HCT116 (cell line): Measurements from ENCODE around the gene MAP3K21. TPM values are rescaled to one million over a fixed set of nuclear protein-coding genes. Genes with fewer than 3 reads are reported as not detected.

ENCODE experiments used
- ATAC-seq: fragments of 200-7000 bp; cut with Tn5 transposase; 2 replicates; pipeline ENCODE4 v1.9.1; 2020; ENCODE audit warnings: mild to moderate bottlenecking, moderate library complexity
- BruUV-seq: library from RNA; stranded (reverse); fragments of 400-500 nt; replicated peaks from 2 replicates; lab custom pipeline; 2021; lab: Mats Ljungman, UMichigan
- CTCF ChIA-PET: fragments of 300-600 bp; sonication (Branson Sonifier 250); formaldehyde crosslinking; loops from one replicate; lab custom pipeline; 2021; ENCODE audit warnings: antibody characterized with exemption; lab: Charles Lee
- POLR2A ChIA-PET: fragments of 300-600, 350-600 bp; sonication (Branson Sonifier 250); formaldehyde crosslinking; loops from one replicate; lab custom pipeline; 2021; ENCODE audit warnings: antibody characterized with exemption; lab: Charles Lee
- RAD21 ChIA-PET, 2 experiments: fragments of 300-600 bp; sonication (Branson Sonifier 250); formaldehyde crosslinking; loops; one replicate each; lab custom pipeline; 2023; ENCODE audit warnings: low total read pairs in 2 of 2; ENCODE audit not compliant: uncharacterized antibody in 2 of 2, unreplicated experiment in 2 of 2, low non-redundant PET in 1 of 2; lab: Charles Lee
- DNase-seq: peaks from one replicate; pipeline ENCODE4 v3.0.0-alpha.2; 2010; ENCODE audit warnings: low read depth, low spot score
- H2AFZ ChIP-seq: fragments of 200-600 bp; shearing (Covaris generic), sonication (generic); 2 replicates; pipeline ENCODE4 v1.6.1; 2017; ENCODE audit warnings: low read depth, mixed run types, mixed read lengths, antibody characterized with exemption, low read length; ENCODE audit not compliant: poor library complexity, severe bottlenecking
- H3K27ac ChIP-seq: 2 replicates; pipeline ENCODE4 v1.5.1; 2012; ENCODE audit warnings: low read depth, low read length
- H3K27me3 ChIP-seq: fragments of 200-600 bp; sonication (generic); 2 replicates; pipeline ENCODE4 v1.6.1; 2016; ENCODE audit warnings: mixed run types, low read length, mixed read lengths; ENCODE audit not compliant: insufficient read depth
- H3K36me3 ChIP-seq, 2 experiments: fragments of 200-500 bp in 1 of 2; fragments of 200-600 bp in 1 of 2; sonication (Bioruptor generic) in 1 of 2; sonication (generic) in 1 of 2; 2 replicates each; pipeline versions ENCODE4 v1.5.1 to v1.6.1; 2014 to 2016; ENCODE audit warnings: low read length in 2 of 2, inconsistent platforms in 1 of 2, mixed read lengths in 1 of 2, mixed run types in 1 of 2; ENCODE audit not compliant: insufficient read depth in 2 of 2, control insufficient read depth in 1 of 2
- H3K4me1 ChIP-seq, 2 experiments: fragments of 200-600 bp in 1 of 2; sonication (generic) in 1 of 2; 2 replicates each; pipeline versions ENCODE4 v1.5.1 to v1.6.1; 2012 to 2017; ENCODE audit warnings: low read length in 2 of 2, inconsistent platforms in 1 of 2, mild to moderate bottlenecking in 1 of 2, mixed read lengths in 1 of 2, mixed run types in 1 of 2, moderate library complexity in 1 of 2; ENCODE audit not compliant: insufficient read depth in 2 of 2, control insufficient read depth in 1 of 2
- H3K4me2 ChIP-seq: fragments of 200-600 bp; sonication (generic); 2 replicates; pipeline ENCODE4 v1.6.1; 2017; ENCODE audit warnings: mixed run types, low read length, mixed read lengths
- H3K4me3 ChIP-seq, 2 experiments: fragments of 200-600 bp in 1 of 2; sonication (generic) in 1 of 2; replicated peaks in 1 of 2; 2 replicates each; pipeline ENCODE4 v1.5.1; 2011 to 2016; ENCODE audit warnings: low read length in 2 of 2, control low read depth in 1 of 2, low read depth in 1 of 2, mild to moderate bottlenecking in 1 of 2, mixed read lengths in 1 of 2, mixed run types in 1 of 2
- H3K79me2 ChIP-seq: fragments of 200-600 bp; sonication (generic); 2 replicates; pipeline ENCODE4 v1.6.1; 2017; ENCODE audit warnings: mild to moderate bottlenecking, mixed run types, low read length, moderate library complexity, mixed read lengths; ENCODE audit not compliant: insufficient read depth
- H3K9ac ChIP-seq: fragments of 200-600 bp; sonication (generic); 2 replicates; pipeline ENCODE4 v1.6.1; 2016; ENCODE audit warnings: low read length, mixed read lengths
- H3K9me2 ChIP-seq: fragments of 200-600 bp; sonication (generic), shearing (Covaris generic); 2 replicates; pipeline ENCODE4 v1.6.1; 2017; ENCODE audit warnings: mixed run types, mild to moderate bottlenecking, moderate library complexity; ENCODE audit not compliant: insufficient read depth
- H3K9me3 ChIP-seq, 2 experiments: fragments of 200-500 bp in 1 of 2; fragments of 200-600 bp in 1 of 2; sonication (Bioruptor generic) in 1 of 2; sonication (generic) in 1 of 2; 2 replicates each; pipeline ENCODE4 v1.6.1; 2014 to 2017; ENCODE audit warnings: low read length in 2 of 2, mixed read lengths in 2 of 2, inconsistent platforms in 1 of 2, low read depth in 1 of 2, mild to moderate bottlenecking in 1 of 2, mixed run types in 1 of 2, moderate library complexity in 1 of 2; ENCODE audit not compliant: control insufficient read depth in 1 of 2, insufficient read depth in 1 of 2
- H4K20me1 ChIP-seq: fragments of 200-600 bp; sonication (generic), shearing (Covaris generic); 2 replicates; pipeline ENCODE4 v1.6.1; 2017; ENCODE audit warnings: mixed run types, mild to moderate bottlenecking, moderate library complexity; ENCODE audit not compliant: insufficient read depth
- CEBPB ChIP-seq: IDR thresholded peaks from 2 replicates; pipeline ENCODE4 v1.6.1; 2012; ENCODE audit warnings: low read depth
- ELF1 ChIP-seq: IDR thresholded peaks from 2 replicates; pipeline ENCODE4 v1.6.1; 2012; ENCODE audit warnings: low read depth, borderline replicate concordance
- EZH2 ChIP-seq: fragments of 200-600 bp; sonication (generic); IDR thresholded peaks from 2 replicates; pipeline ENCODE4 v1.6.1; 2017; ENCODE audit warnings: antibody characterized with exemption, mixed run types
- EZH2phosphoT487 ChIP-seq: fragments of 200-600 bp; IDR thresholded peaks from 2 replicates; pipeline ENCODE4 v1.6.1; 2018; ENCODE audit warnings: antibody characterized with exemption, borderline replicate concordance
- FOSL1 ChIP-seq: IDR thresholded peaks from 2 replicates; pipeline ENCODE4 v1.6.1; 2012; ENCODE audit warnings: low read depth
- JUND ChIP-seq: IDR thresholded peaks from 2 replicates; pipeline ENCODE4 v1.6.1; 2012
- POLR2A ChIP-seq: IDR thresholded peaks from 2 replicates; pipeline ENCODE4 v1.7.0; 2011; ENCODE audit warnings: borderline replicate concordance; ENCODE audit not compliant: insufficient read depth, insufficient read length; ENCODE audit errors: extremely low read depth
- POLR2AphosphoS5 ChIP-seq: IDR thresholded peaks from 2 replicates; pipeline ENCODE4 v1.6.1; 2011; ENCODE audit warnings: mild to moderate bottlenecking, low read depth, low read length, moderate library complexity
- RAD21 ChIP-seq: IDR thresholded peaks from 2 replicates; pipeline ENCODE4 v1.6.1; 2012; ENCODE audit warnings: low read depth, mild to moderate bottlenecking
- SIN3A ChIP-seq: IDR thresholded peaks from 2 replicates; pipeline ENCODE4 v1.6.1; 2012; ENCODE audit warnings: low read depth
- SP1 ChIP-seq: IDR thresholded peaks from 2 replicates; pipeline ENCODE4 v1.6.1; 2012; ENCODE audit warnings: low read depth
- SRF ChIP-seq: IDR thresholded peaks from 2 replicates; pipeline ENCODE4 v1.6.1; 2012; ENCODE audit warnings: low read depth
- TCF7L2 ChIP-seq: IDR thresholded peaks from 2 replicates; pipeline ENCODE4 v1.7.0; 2011; ENCODE audit warnings: borderline replicate concordance, inconsistent platforms; ENCODE audit not compliant: insufficient read depth, insufficient read length; ENCODE audit errors: extremely low read depth
- YY1 ChIP-seq: IDR thresholded peaks from 2 replicates; pipeline ENCODE4 v1.6.1; 2011; ENCODE audit warnings: low read length, low read depth, moderate library complexity, mild to moderate bottlenecking; ENCODE audit not compliant: insufficient replicate concordance; ENCODE audit errors: extremely low read depth
- ZFX ChIP-seq: fragments of 450-650 bp; IDR thresholded peaks from 2 replicates; pipeline ENCODE4 v1.6.1; 2017
- ZNF274 ChIP-seq: fragments of 200-500 bp; sonication (Bioruptor generic); IDR thresholded peaks from 2 replicates; pipeline ENCODE4 v1.6.1; 2014; ENCODE audit warnings: mild to moderate bottlenecking, low read depth, low read length, inconsistent platforms
- intact Hi-C: fragments of 100-400 bp; cut with micrococcal nuclease; formaldehyde crosslinking; loops from 2 replicates; pipeline ENCODE4 v1.10.0; 2022
- total RNA-seq: library from RNA; stranded (reverse); gene quantifications from one replicate; pipeline ENCODE4 v1.2.1, GENCODE V29; 2021; ENCODE audit not compliant: unreplicated experiment
- TF ChIP-seq, protein P1 (sequence below): IDR thresholded peaks from 2 replicates; pipeline ENCODE4 v1.6.1; 2012; ENCODE audit warnings: low read depth
- TF ChIP-seq, protein P2 (sequence below): IDR thresholded peaks from 2 replicates; pipeline ENCODE4 v1.6.1; 2011; ENCODE audit warnings: mild to moderate bottlenecking, low read length, moderate library complexity; ENCODE audit not compliant: insufficient replicate concordance; ENCODE audit errors: extremely low read depth
- TF ChIP-seq, protein P3 (sequence below), 3 experiments: fragments of 200-600 bp in 1 of 3; sonication (generic) in 1 of 3; IDR thresholded peaks in 2 of 3; conservative IDR thresholded peaks in 1 of 3; 2 replicates each; pipeline ENCODE4 v1.5.1; 2012 to 2017; ENCODE audit warnings: low read depth in 2 of 3, low read length in 2 of 3, antibody characterized with exemption in 1 of 3, borderline replicate concordance in 1 of 3, control low read depth in 1 of 3, mild to moderate bottlenecking in 1 of 3, mixed read lengths in 1 of 3, mixed run types in 1 of 3, moderate library complexity in 1 of 3; ENCODE audit not compliant: insufficient read depth in 1 of 3
- TF ChIP-seq, protein P4 (sequence below): IDR thresholded peaks from 2 replicates; pipeline ENCODE4 v1.6.1; 2012

Gene MAP3K21
- total RNA-seq, 1 experiment from 2014 or later: 19.1 TPM

DNA sequence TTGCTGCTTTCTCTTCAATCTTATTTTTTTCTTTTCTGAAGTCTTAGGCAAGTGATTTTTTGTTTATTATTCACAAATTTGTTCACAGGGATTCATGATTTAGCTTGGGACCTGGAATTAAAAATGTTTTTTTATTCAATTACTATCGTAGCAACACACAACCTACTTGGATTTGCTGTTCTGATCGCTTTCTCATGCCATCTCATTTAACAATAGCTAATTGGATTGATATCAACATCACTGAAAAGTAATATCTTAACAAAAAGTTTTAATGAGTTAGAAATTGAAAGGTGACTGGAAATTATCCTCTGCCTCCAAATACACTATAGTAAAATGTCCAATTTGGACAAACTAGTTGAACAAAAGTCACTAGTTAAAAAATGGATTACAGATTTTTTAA lies 32.4 kb downstream of the MAP3K21 start:
- H3K27ac ChIP-seq: no peak overlapping the region
- H3K27me3 ChIP-seq: no peaks in the 10 kb centered on the region
- no peaks in the 10 kb centered on the region for H3K4me1 ChIP-seq
- no peak for ATAC-seq
- no peak for TF ChIP-seq SP1
- no peak for TF ChIP-seq POLR2AphosphoS5
- TF ChIP-seq, protein P1, sequence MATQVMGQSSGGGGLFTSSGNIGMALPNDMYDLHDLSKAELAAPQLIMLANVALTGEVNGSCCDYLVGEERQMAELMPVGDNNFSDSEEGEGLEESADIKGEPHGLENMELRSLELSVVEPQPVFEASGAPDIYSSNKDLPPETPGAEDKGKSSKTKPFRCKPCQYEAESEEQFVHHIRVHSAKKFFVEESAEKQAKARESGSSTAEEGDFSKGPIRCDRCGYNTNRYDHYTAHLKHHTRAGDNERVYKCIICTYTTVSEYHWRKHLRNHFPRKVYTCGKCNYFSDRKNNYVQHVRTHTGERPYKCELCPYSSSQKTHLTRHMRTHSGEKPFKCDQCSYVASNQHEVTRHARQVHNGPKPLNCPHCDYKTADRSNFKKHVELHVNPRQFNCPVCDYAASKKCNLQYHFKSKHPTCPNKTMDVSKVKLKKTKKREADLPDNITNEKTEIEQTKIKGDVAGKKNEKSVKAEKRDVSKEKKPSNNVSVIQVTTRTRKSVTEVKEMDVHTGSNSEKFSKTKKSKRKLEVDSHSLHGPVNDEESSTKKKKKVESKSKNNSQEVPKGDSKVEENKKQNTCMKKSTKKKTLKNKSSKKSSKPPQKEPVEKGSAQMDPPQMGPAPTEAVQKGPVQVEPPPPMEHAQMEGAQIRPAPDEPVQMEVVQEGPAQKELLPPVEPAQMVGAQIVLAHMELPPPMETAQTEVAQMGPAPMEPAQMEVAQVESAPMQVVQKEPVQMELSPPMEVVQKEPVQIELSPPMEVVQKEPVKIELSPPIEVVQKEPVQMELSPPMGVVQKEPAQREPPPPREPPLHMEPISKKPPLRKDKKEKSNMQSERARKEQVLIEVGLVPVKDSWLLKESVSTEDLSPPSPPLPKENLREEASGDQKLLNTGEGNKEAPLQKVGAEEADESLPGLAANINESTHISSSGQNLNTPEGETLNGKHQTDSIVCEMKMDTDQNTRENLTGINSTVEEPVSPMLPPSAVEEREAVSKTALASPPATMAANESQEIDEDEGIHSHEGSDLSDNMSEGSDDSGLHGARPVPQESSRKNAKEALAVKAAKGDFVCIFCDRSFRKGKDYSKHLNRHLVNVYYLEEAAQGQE: no peak
- TF ChIP-seq ZFX: no peak
- no peak for TF ChIP-seq SRF
- TF ChIP-seq RAD21: no peak
- TF ChIP-seq TCF7L2: no peak
- no peak for TF ChIP-seq FOSL1
- no peak for TF ChIP-seq ELF1
- no peak for TF ChIP-seq SIN3A
- TF ChIP-seq, protein P2, sequence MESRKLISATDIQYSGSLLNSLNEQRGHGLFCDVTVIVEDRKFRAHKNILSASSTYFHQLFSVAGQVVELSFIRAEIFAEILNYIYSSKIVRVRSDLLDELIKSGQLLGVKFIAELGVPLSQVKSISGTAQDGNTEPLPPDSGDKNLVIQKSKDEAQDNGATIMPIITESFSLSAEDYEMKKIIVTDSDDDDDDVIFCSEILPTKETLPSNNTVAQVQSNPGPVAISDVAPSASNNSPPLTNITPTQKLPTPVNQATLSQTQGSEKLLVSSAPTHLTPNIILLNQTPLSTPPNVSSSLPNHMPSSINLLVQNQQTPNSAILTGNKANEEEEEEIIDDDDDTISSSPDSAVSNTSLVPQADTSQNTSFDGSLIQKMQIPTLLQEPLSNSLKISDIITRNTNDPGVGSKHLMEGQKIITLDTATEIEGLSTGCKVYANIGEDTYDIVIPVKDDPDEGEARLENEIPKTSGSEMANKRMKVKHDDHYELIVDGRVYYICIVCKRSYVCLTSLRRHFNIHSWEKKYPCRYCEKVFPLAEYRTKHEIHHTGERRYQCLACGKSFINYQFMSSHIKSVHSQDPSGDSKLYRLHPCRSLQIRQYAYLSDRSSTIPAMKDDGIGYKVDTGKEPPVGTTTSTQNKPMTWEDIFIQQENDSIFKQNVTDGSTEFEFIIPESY: no peak
- TF ChIP-seq, protein P3, sequence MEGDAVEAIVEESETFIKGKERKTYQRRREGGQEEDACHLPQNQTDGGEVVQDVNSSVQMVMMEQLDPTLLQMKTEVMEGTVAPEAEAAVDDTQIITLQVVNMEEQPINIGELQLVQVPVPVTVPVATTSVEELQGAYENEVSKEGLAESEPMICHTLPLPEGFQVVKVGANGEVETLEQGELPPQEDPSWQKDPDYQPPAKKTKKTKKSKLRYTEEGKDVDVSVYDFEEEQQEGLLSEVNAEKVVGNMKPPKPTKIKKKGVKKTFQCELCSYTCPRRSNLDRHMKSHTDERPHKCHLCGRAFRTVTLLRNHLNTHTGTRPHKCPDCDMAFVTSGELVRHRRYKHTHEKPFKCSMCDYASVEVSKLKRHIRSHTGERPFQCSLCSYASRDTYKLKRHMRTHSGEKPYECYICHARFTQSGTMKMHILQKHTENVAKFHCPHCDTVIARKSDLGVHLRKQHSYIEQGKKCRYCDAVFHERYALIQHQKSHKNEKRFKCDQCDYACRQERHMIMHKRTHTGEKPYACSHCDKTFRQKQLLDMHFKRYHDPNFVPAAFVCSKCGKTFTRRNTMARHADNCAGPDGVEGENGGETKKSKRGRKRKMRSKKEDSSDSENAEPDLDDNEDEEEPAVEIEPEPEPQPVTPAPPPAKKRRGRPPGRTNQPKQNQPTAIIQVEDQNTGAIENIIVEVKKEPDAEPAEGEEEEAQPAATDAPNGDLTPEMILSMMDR (IDR thresholded peaks at IDR 0.05 in 2 of 3, conservative IDR thresholded peaks at IDR 0.05 in 1 of 3; ENCODE audit: borderline replicate concordance in 1 of 3, insufficient read depth in 1 of 3, low read depth in 2 of 3, low read length in 2 of 3): no peak
- no peak for TF ChIP-seq CEBPB
- no peak for TF ChIP-seq JUND
- no peak for TF ChIP-seq EZH2phosphoT487
- no peak for TF ChIP-seq POLR2A
- TF ChIP-seq ZNF274: no peak
- TF ChIP-seq EZH2: no peak
- TF ChIP-seq YY1: no peak
- TF ChIP-seq, protein P4, sequence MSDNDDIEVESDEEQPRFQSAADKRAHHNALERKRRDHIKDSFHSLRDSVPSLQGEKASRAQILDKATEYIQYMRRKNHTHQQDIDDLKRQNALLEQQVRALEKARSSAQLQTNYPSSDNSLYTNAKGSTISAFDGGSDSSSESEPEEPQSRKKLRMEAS: no peak
- H3K9me2 ChIP-seq: no peaks in the 10 kb centered on the region
- intact Hi-C loops: loop anchor here (5.0 kb wide), 1 partner anchor 752 kb away; no protein-coding TSS in a partner anchor
- DNase-seq: no peak
- H3K79me2 ChIP-seq: 0 out of 2 replicates have a peak, but pooled peaks cover under 1% of the 10 kb centered on the region
- RAD21 ChIA-PET: no interaction called here
- CTCF ChIA-PET: no interaction called here
- no peak overlapping the region for H3K4me3 ChIP-seq
- peaks cover 5% of the 10 kb centered on the region; the same call in 1 of the 2 replicates for H4K20me1 ChIP-seq
- peaks cover 4% of the 10 kb centered on the region in 2 experiments; a peak in 2 of 4 replicates for H3K36me3 ChIP-seq
- no peaks in the 10 kb centered on the region for H3K9me3 ChIP-seq
- no peak overlapping the region for H2AFZ ChIP-seq
- POLR2A ChIA-PET: interaction anchor here (2.2 kb wide), 1 partner anchor 9 kb away, joined by 6 read pairs; no protein-coding TSS in a partner anchor
- no peak overlapping the region for H3K4me2 ChIP-seq
- H3K9ac ChIP-seq: no peak overlapping the region
- no TSS peak for BruUV-seq
